Measurements from ENCODE around the gene EGR2. TPM values are rescaled to one million over a fixed set of nuclear protein-coding genes. Genes with fewer than 3 reads are reported as not detected.

The EGR2 gene
- total and polyA plus RNA-seq, 4 donors, result 2.2 to 12.0 (median 3.3) TPM

DNA sequence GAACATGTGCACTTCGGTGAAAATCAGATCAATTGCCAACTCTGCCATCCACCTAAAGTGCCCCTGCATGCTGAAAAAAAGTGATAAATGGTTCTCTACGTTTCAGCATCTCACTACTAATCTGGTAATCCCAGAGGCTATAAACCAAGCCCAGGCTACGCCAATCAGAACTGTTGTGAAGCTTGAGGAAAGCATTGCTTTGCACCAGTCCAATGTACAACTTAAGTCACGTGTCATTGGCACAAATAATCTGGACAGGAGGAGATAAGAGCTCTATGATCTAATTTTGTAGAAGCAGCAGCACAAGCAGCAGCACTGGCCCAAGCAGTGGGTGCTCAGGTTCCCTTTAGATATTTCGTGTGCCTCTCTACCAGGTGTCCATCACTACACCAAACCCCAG lies 4.4 kb upstream of the EGR2 start:
- peaks cover 33% of the 10 kb centered on the region for H3K4me1 ChIP-seq (ENCODE audit: control insufficient read depth, insufficient read depth, low read length)
- DNase-seq (ENCODE audit: low read depth in 4 of 6, low spot score in 6 of 6), result no peak
- no peaks in the 10 kb centered on the region for H3K36me3 ChIP-seq (ENCODE audit: control insufficient read depth, insufficient read depth, low read length)
- H3K9me3 ChIP-seq (ENCODE audit: control insufficient read depth, insufficient read depth, low read length), result no peaks in the 10 kb centered on the region
- no peak overlapping the region for H3K4me3 ChIP-seq (ENCODE audit: low read depth, low read length)
- no peak overlapping the region for H3K27ac ChIP-seq (ENCODE audit: low read depth, low read length)
- 77% methylated on average over 4 of the region's 5 CpGs for WGBS (ENCODE audit: insufficient coverage)
- H3K27me3 ChIP-seq (ENCODE audit: control insufficient read depth, insufficient read depth, low read length), result peaks cover 42% of the 10 kb centered on the region

DNA sequence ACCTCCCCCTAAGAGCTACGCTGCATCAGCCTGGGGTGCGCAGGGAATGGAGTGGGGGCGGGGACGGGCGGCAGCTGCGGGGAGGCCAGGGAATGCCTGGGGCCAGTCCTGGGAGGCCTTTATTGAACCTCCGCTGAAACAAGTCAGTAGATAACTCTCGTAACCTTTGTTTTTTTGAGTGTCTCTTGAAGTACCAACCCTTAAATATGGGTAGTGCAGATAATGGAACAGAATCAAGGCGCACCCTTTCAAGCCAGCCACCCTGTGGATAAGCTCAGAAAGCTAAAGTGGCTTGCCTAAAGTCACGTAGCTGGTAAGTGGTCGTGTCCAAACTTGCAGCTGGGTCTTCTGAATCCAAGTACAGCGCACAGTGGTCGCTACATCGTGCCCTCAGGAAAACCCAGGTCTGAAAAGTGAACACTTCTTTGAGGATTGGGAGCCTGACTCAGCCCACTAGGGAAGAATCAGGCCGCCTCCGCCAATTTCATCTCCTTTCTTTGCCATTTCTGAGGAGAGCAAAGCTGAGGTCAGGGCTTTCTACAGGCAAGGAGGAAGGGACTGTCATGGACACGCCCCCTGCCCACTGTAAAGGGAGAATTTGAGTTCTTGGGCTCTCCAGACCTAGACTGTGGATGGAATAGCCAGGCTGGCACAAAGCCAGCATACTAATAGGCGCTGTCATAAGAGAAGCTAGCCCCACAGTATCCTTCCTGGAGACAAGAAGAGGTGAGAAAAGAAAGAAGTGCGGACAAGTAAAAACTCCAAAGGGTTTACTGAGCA lies 3.2 kb upstream of the EGR2 start:
- no peaks in the 10 kb centered on the region for H3K9me3 ChIP-seq (ENCODE audit: control insufficient read depth, insufficient read depth, low read length)
- H3K4me3 ChIP-seq (ENCODE audit: low read depth, low read length), result no peak overlapping the region
- no peak overlapping the region for H3K27ac ChIP-seq (ENCODE audit: low read depth, low read length)
- H3K27me3 ChIP-seq (ENCODE audit: control insufficient read depth, insufficient read depth, low read length), result peaks cover 55% of the 10 kb centered on the region
- DNase-seq (ENCODE audit: low read depth in 4 of 6, low spot score in 6 of 6), result peak in 2 of 6 donors; percentile 12 to 15
- 39% methylated on average over 14 of the region's 19 CpGs for WGBS (ENCODE audit: insufficient coverage)
- H3K36me3 ChIP-seq (ENCODE audit: control insufficient read depth, insufficient read depth, low read length), result no peaks in the 10 kb centered on the region
- H3K4me1 ChIP-seq (ENCODE audit: control insufficient read depth, insufficient read depth, low read length), result peaks cover 45% of the 10 kb centered on the region

DNA sequence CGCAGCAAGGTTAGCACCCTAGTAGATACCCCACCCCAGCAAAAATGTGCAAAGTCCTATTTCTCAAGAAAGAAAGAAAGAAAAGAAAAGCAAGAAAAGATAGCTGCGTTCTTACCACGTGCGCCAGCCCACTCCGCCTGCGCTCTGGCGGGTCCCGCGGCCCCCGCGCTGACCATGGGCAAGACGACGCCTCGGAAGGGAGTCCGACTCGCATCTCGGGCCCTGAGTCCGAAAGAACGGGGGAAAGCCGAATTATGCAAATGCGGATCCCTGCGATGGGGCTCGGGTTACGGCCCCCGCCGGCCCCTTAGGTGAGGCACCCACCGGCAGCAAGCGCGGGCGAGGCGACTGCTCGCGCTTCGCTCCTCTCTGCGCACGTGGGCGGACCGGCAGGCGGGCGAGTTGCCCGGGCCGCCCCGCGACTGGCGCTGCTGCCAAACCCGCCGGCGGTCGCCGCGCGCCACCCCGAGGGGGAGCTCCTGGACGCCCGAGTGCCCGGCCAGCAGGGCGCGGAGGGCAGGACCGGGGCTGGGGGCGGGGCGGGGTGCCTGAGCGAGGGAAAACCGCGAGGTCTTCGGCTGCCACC lies 2.4 kb upstream of the EGR2 start:
- H3K27ac ChIP-seq (ENCODE audit: low read depth, low read length), result no peak overlapping the region
- peak in 2 of 6 donors; percentile 16 to 47 for DNase-seq (ENCODE audit: low read depth in 4 of 6, low spot score in 6 of 6)
- H3K4me1 ChIP-seq (ENCODE audit: control insufficient read depth, insufficient read depth, low read length), result peaks cover 51% of the 10 kb centered on the region
- H3K9me3 ChIP-seq (ENCODE audit: control insufficient read depth, insufficient read depth, low read length), result no peaks in the 10 kb centered on the region
- WGBS (ENCODE audit: insufficient coverage), result under 1% methylated on average over 64 of the region's 65 CpGs
- peak overlapping the region; percentile 69 for H3K4me3 ChIP-seq (ENCODE audit: low read depth, low read length)
- peaks cover 63% of the 10 kb centered on the region for H3K27me3 ChIP-seq (ENCODE audit: control insufficient read depth, insufficient read depth, low read length)
- peaks cover under 1% of the 10 kb centered on the region for H3K36me3 ChIP-seq (ENCODE audit: control insufficient read depth, insufficient read depth, low read length)

DNA sequence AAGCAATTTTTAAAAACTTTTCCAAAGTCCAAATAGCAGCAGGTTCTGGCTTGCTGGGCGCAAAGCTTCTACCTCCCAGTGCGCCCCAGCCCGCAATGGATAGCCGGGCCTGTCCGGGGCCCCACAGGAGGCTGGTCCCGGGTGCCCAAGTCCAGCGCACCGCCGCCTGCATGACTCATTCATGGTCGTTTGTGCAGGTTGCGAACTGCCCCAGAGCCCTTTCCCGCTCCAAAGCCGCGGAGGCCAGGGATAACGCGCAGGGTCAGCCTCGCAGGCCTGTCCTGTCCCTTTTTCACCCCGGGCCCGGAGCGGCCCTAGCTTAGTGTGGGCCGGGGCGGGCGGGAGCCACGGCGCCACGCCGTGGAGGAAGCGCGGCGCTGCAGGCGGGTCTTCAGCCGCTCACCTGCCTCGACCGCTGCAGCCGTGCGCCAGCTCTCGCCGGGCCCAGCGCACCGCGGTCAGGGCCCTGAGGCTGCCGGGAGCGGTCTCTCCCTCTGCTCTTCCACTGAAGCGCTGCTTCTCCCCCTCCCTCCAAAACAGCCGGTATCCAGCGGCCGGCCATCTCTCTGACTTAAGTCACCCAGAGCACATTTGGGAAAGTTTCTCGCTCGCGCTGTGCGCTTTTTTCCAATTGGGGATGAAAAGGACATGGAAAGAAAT lies 1.7 kb upstream of the EGR2 start:
- H3K4me1 ChIP-seq (ENCODE audit: control insufficient read depth, insufficient read depth, low read length), result peaks cover 52% of the 10 kb centered on the region
- DNase-seq (ENCODE audit: low read depth in 4 of 6, low spot score in 6 of 6), result peak in 2 of 6 donors; percentile 70 to 82
- H3K27ac ChIP-seq (ENCODE audit: low read depth, low read length), result peak overlapping the region; percentile 78
- peaks cover 68% of the 10 kb centered on the region for H3K27me3 ChIP-seq (ENCODE audit: control insufficient read depth, insufficient read depth, low read length)
- under 1% methylated on average over 49 of the region's 51 CpGs for WGBS (ENCODE audit: insufficient coverage)
- peak overlapping the region; percentile 69 for H3K4me3 ChIP-seq (ENCODE audit: low read depth, low read length)
- H3K36me3 ChIP-seq (ENCODE audit: control insufficient read depth, insufficient read depth, low read length), result peaks cover 3% of the 10 kb centered on the region
- no peaks in the 10 kb centered on the region for H3K9me3 ChIP-seq (ENCODE audit: control insufficient read depth, insufficient read depth, low read length)

DNA sequence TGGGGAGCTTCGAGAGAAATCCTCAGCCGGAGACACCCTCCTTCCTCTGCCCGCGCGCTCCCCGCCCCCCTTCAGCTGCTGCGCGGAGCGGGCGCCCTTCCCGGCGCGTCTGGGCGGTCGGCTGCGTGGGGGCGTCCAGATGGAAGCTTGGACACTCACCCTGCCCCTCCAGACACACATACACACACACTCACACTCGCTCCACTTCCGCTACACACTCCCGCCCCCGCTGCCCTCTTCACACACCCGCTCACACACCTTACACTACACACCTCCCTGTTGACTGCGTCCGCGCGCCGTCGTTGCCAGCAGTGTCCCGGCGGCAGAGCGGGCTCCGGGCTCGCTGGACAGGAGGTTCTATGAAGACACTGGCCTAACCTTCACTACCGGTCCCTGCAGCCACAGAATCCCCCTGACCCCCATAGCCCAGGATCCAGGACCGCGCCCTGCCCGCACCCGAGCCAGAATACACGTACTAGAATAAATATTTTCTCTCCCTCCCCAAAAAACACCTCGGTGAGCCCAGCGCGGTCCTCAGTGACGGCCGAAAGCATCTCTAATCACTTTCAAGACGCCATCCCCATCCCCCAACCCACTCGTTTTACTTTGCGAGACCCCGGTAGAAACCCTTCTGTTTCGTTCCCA lies 1.1 kb upstream of the EGR2 start:
- peak overlapping the region; percentile 78 for H3K27ac ChIP-seq (ENCODE audit: low read depth, low read length)
- H3K4me3 ChIP-seq (ENCODE audit: low read depth, low read length), result peak overlapping the region; percentile 69
- peaks cover 3% of the 10 kb centered on the region for H3K36me3 ChIP-seq (ENCODE audit: control insufficient read depth, insufficient read depth, low read length)
- DNase-seq (ENCODE audit: low read depth in 4 of 6, low spot score in 6 of 6), result peak in 1 of 6 donors; percentile 7
- peaks cover 52% of the 10 kb centered on the region for H3K4me1 ChIP-seq (ENCODE audit: control insufficient read depth, insufficient read depth, low read length)
- H3K9me3 ChIP-seq (ENCODE audit: control insufficient read depth, insufficient read depth, low read length), result no peaks in the 10 kb centered on the region
- H3K27me3 ChIP-seq (ENCODE audit: control insufficient read depth, insufficient read depth, low read length), result peaks cover 72% of the 10 kb centered on the region
- under 1% methylated on average over 48 of the region's 49 CpGs for WGBS (ENCODE audit: insufficient coverage)

DNA sequence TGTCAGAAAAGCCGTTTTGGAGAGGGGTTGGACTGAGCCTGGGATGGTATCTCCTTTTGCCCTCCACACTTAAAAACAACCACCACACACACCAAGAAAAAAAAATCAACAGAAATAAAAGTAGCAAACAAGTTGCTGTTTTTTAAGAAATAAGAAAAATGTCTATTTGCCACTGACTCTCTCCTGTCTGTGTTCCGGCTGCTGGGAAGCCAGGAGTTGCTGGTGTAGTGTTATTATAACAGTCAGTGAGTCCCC lies 163 bp downstream of the EGR2 start:
- Histone ChIP-seq H3K9me3 (ENCODE audit: control insufficient read depth, insufficient read depth, low read length) (no peaks in the 10 kb centered on the region), H3K27ac (ENCODE audit: low read depth, low read length) (peak overlapping the region; percentile 78), H3K4me1 (ENCODE audit: control insufficient read depth, insufficient read depth, low read length) (peaks cover 52% of the 10 kb centered on the region), H3K4me3 (ENCODE audit: low read depth, low read length) (peak overlapping the region; percentile 69), H3K36me3 (ENCODE audit: control insufficient read depth, insufficient read depth, low read length) (peaks cover 3% of the 10 kb centered on the region), H3K27me3 (ENCODE audit: control insufficient read depth, insufficient read depth, low read length) (peaks cover 69% of the 10 kb centered on the region)
- no peak for DNase-seq (ENCODE audit: low read depth in 4 of 6, low spot score in 6 of 6)
- 0% methylated on average over 1 of the region's 2 CpGs for WGBS (ENCODE audit: insufficient coverage)

DNA sequence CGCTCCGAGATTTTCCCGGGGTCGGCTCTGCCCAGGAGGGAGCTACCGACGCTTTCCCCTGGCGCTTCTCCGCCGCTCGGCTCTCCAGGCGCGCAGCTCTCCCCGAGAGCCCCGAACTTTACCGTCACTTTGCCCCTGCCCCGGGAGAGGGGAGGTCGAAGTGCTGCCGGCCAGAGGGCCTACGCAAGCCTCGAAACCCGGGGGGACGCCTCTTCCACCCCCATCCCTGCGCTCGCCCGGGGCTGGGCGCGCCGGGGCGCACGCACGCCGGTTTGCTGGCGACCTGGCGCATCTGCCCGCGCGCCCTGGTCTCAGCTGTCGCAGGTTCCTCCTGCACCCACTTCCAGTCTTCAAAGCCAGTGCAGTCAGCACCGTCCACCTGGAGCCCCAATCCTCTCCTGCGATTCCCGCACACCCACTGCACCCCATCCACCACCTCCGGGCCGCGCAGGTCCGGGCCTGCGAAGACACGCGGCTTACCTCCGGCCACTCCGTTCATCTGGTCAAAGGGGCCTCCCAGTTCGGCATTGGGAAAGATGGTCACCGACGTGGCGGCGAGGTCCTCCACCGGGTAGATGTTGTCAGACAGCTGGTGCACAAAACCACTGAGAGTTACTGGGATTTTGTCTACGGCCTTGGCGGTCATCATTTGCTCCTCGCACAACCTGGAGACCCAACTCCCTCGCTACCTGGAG lies 638 bp downstream of the EGR2 start:
- peaks cover 3% of the 10 kb centered on the region for H3K36me3 ChIP-seq (ENCODE audit: control insufficient read depth, insufficient read depth, low read length)
- peaks cover 52% of the 10 kb centered on the region for H3K4me1 ChIP-seq (ENCODE audit: control insufficient read depth, insufficient read depth, low read length)
- H3K4me3 ChIP-seq (ENCODE audit: low read depth, low read length), result peak overlapping the region; percentile 69
- H3K27ac ChIP-seq (ENCODE audit: low read depth, low read length), result no peak overlapping the region
- peaks cover 64% of the 10 kb centered on the region for H3K27me3 ChIP-seq (ENCODE audit: control insufficient read depth, insufficient read depth, low read length)
- WGBS (ENCODE audit: insufficient coverage), result under 1% methylated on average over 55 of the region's 60 CpGs
- H3K9me3 ChIP-seq (ENCODE audit: control insufficient read depth, insufficient read depth, low read length), result no peaks in the 10 kb centered on the region
- peak in 1 of 6 donors; percentile 5 for DNase-seq (ENCODE audit: low read depth in 4 of 6, low spot score in 6 of 6)

DNA sequence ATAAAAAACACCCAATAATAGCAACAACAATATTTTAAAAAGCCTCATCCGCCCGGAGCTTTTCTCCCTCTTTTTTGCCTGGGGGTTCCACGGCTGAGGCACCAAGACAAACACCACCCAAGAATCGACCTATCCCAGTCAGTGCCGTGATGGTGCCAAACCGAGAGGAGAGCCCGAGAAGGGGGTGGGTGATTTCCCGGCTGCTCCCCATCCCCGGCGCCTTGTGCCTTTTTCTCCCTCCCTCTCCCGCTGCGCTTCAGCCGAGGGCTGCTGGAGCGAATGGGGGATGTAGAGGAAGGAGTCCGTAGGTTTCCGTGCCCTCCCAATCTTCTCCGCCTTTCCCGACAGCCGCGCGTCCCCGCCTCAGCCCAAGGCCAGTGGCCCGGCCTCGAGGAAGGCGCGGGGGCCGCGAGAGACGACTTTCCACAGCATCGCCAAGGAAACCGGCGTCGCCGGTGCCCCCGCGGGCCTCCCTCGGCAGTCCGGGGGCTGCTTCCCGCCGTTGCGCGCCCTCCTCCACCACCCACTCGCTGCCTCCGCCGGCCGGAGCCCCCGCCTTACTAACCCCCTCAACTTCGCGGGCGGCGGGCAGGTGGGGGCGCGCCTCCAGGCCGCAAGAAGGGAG lies 1.3 kb downstream of the EGR2 start:
- Histone ChIP-seq H3K36me3 (ENCODE audit: control insufficient read depth, insufficient read depth, low read length) (peaks cover 3% of the 10 kb centered on the region), H3K27ac (ENCODE audit: low read depth, low read length) (no peak overlapping the region), H3K4me3 (ENCODE audit: low read depth, low read length) (peak overlapping the region; percentile 69), H3K27me3 (ENCODE audit: control insufficient read depth, insufficient read depth, low read length) (peaks cover 58% of the 10 kb centered on the region), H3K9me3 (ENCODE audit: control insufficient read depth, insufficient read depth, low read length) (no peaks in the 10 kb centered on the region), H3K4me1 (ENCODE audit: control insufficient read depth, insufficient read depth, low read length) (peaks cover 52% of the 10 kb centered on the region)
- DNase-seq (ENCODE audit: low read depth in 4 of 6, low spot score in 6 of 6), result peak in 2 of 6 donors; percentile 16 to 46
- 3% methylated on average over 40 of the region's 54 CpGs for WGBS (ENCODE audit: insufficient coverage)

DNA sequence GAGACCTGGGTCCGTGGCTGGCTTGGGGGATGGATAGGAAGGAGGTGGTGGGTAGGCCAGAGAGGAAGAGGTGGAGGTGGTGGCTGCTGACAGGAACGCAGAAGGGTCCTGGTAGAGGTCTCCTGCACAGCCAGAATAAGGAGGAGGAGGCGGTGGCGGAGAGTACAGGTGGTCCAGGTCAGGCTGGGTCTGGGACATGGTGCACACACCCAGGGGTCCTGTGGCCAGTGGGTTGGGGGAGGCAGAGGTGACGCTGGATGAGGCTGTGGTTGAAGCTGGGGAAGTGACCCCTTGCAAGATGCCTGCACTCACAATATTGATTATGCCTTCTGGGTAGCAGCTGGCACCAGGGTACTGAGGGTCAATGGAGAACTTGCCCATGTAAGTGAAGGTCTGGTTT lies 2.2 kb downstream of the EGR2 start:
- no peak overlapping the region for H3K4me3 ChIP-seq (ENCODE audit: low read depth, low read length)
- H3K9me3 ChIP-seq (ENCODE audit: control insufficient read depth, insufficient read depth, low read length), result no peaks in the 10 kb centered on the region
- 92% methylated on average over 5 of the region's 5 CpGs for WGBS (ENCODE audit: insufficient coverage)
- H3K4me1 ChIP-seq (ENCODE audit: control insufficient read depth, insufficient read depth, low read length), result peaks cover 48% of the 10 kb centered on the region
- H3K36me3 ChIP-seq (ENCODE audit: control insufficient read depth, insufficient read depth, low read length), result peaks cover 3% of the 10 kb centered on the region
- no peak overlapping the region for H3K27ac ChIP-seq (ENCODE audit: low read depth, low read length)
- H3K27me3 ChIP-seq (ENCODE audit: control insufficient read depth, insufficient read depth, low read length), result peaks cover 50% of the 10 kb centered on the region
- no peak for DNase-seq (ENCODE audit: low read depth in 4 of 6, low spot score in 6 of 6)
